GM23338 (cell line): ENCODE measurements around the gene MYL5. TPM values are rescaled to one million over a fixed set of nuclear protein-coding genes. Genes with fewer than 3 reads are reported as not detected.

Source experiments
- ATAC-seq: fragments of 200-7000 bp; cut with Tn5 transposase; 3 replicates; pipeline ENCODE4 v1.9.1; 2020
- DNase-seq: peaks from one replicate; pipeline ENCODE4 v3.0.0-alpha.2; 2015; ENCODE audit warnings: low spot score
- H2AFZ ChIP-seq: fragments of 200-600 bp; sonication (generic); 2 replicates; pipeline ENCODE4 v1.8.0; 2016; ENCODE audit warnings: antibody characterized with exemption, mild to moderate bottlenecking, moderate library complexity
- H3F3A ChIP-seq: fragments of 200-600 bp; sonication (generic); replicated peaks from 2 replicates; pipeline ENCODE4 v1.8.0; 2017; ENCODE audit warnings: antibody characterized with exemption, mixed run types, low read depth
- H3K27ac ChIP-seq: fragments of 200-600 bp; sonication (generic); 2 replicates; pipeline ENCODE4 v1.6.1; 2016; ENCODE audit warnings: low read depth
- H3K27me3 ChIP-seq: fragments of 200-600 bp; sonication (generic); 2 replicates; pipeline ENCODE4 v1.8.0; 2016; ENCODE audit warnings: mild to moderate bottlenecking, mixed run types, moderate library complexity; ENCODE audit not compliant: insufficient read depth
- H3K36me3 ChIP-seq: fragments of 200-600 bp; sonication (generic); 2 replicates; pipeline ENCODE4 v1.8.0; 2016; ENCODE audit warnings: mild to moderate bottlenecking; ENCODE audit not compliant: insufficient read depth
- H3K4me1 ChIP-seq: fragments of 200-600 bp; sonication (generic); 2 replicates; pipeline ENCODE4 v1.8.0; 2016; ENCODE audit warnings: mild to moderate bottlenecking, moderate library complexity; ENCODE audit not compliant: insufficient read depth
- H3K4me2 ChIP-seq: fragments of 200-600 bp; sonication (generic); 2 replicates; pipeline ENCODE4 v1.7.1; 2017; ENCODE audit warnings: mixed run types
- H3K4me3 ChIP-seq: fragments of 200-600 bp; sonication (generic); 2 replicates; pipeline ENCODE4 v1.6.1; 2016; ENCODE audit warnings: mixed run types
- H3K79me2 ChIP-seq: fragments of 200-600 bp; sonication (generic); replicated peaks from 2 replicates; pipeline ENCODE4 v1.8.0; 2017; ENCODE audit warnings: mild to moderate bottlenecking; ENCODE audit not compliant: insufficient read depth
- H3K9me2 ChIP-seq: fragments of 200-600 bp; sonication (generic); 2 replicates; pipeline ENCODE4 v1.8.0; 2017; ENCODE audit not compliant: insufficient read depth
- H4K20me1 ChIP-seq: fragments of 200-600 bp; sonication (generic); replicated peaks from 2 replicates; pipeline ENCODE4 v1.8.0; 2017; ENCODE audit warnings: mild to moderate bottlenecking; ENCODE audit not compliant: insufficient read depth
- H3K27ac Mint-ChIP-seq: 2 replicates; pipeline ENCODE4 v1.8.0; 2020; ENCODE audit warnings: inconsistent platforms, mild to moderate bottlenecking, moderate library complexity, mixed read lengths
- H3K27me3 Mint-ChIP-seq: 3 replicates; pipeline ENCODE4 v1.8.0; 2022; ENCODE audit warnings: low read depth, mild to moderate bottlenecking, moderate library complexity, mixed read lengths, inconsistent platforms; ENCODE audit not compliant: insufficient read depth, poor library complexity
- H3K36me3 Mint-ChIP-seq: 3 replicates; pipeline ENCODE4 v1.8.0; 2021; ENCODE audit warnings: low read depth, mild to moderate bottlenecking, inconsistent platforms, moderate library complexity, mixed read lengths
- H3K4me1 Mint-ChIP-seq: 3 replicates; pipeline ENCODE4 v1.8.0; 2020; ENCODE audit warnings: mild to moderate bottlenecking, inconsistent platforms, mixed read lengths
- H3K4me3 Mint-ChIP-seq: 3 replicates; pipeline ENCODE4 v1.8.0; 2021; ENCODE audit warnings: moderate library complexity, mild to moderate bottlenecking, inconsistent platforms, mixed read lengths
- H3K9me3 Mint-ChIP-seq: 3 replicates; pipeline ENCODE4 v1.8.0; 2020; ENCODE audit warnings: moderate library complexity, mild to moderate bottlenecking, inconsistent platforms, mixed read lengths
- EZH2phosphoT487 ChIP-seq: fragments of 200-600 bp; sonication (generic); IDR thresholded peaks from one replicate; pipeline ENCODE4 v1.8.1; 2018; ENCODE audit warnings: antibody characterized with exemption; ENCODE audit not compliant: unreplicated experiment
- JUNB ChIP-seq: IDR thresholded peaks from one replicate; pipeline ENCODE4 v1.6.1; 2016; ENCODE audit warnings: antibody characterized with exemption; ENCODE audit not compliant: unreplicated experiment
- NANOG ChIP-seq: IDR thresholded peaks from 2 replicates; pipeline ENCODE4 v1.6.1; 2016; ENCODE audit warnings: antibody characterized with exemption, borderline replicate concordance
- POLR2AphosphoS5 ChIP-seq: IDR thresholded peaks from 2 replicates; pipeline ENCODE4 v1.6.1; 2016; ENCODE audit warnings: antibody characterized with exemption, low read depth
- STAT1 ChIP-seq: IDR thresholded peaks from one replicate; pipeline ENCODE4 v1.6.1; 2016; ENCODE audit warnings: antibody characterized with exemption; ENCODE audit not compliant: unreplicated experiment
- ZNF114 ChIP-seq: fragments of 250-450 bp; sonication (Bioruptor Pico); IDR thresholded peaks from 2 replicates; pipeline ENCODE4 v1.5.0; 2020; ENCODE audit warnings: mild to moderate bottlenecking, moderate library complexity
- ZNF331 ChIP-seq: fragments of 250-450 bp; sonication (Bioruptor Pico); IDR thresholded peaks from 2 replicates; pipeline ENCODE4 v1.5.0; 2020; ENCODE audit warnings: low read depth, mild to moderate bottlenecking, moderate library complexity
- polyA plus RNA-seq: library from polyadenylated mRNA; unstranded; fragments of >200 nt; fragmentation: Nextera tagmentation; extraction: Ambion mirVana; gene quantifications from 2 replicates; pipeline ENCODE4 v1.2.1, GENCODE V29; 2016
- total RNA-seq: library from RNA; depleted of rRNA; stranded (reverse); fragments of >200 nt; shearing (Covaris generic); gene quantifications from 2 replicates; pipeline ENCODE4 v1.2.3, GENCODE V29; 2014
- TF ChIP-seq, protein P1 (sequence below): IDR thresholded peaks from one replicate; pipeline ENCODE4 v1.6.1; 2018; ENCODE audit warnings: antibody characterized with exemption; ENCODE audit not compliant: unreplicated experiment
- TF ChIP-seq, protein P2 (sequence below): IDR thresholded peaks from 2 replicates; pipeline ENCODE4 v1.6.1; 2016; ENCODE audit warnings: antibody characterized with exemption
- TF ChIP-seq, protein P3 (sequence below), 2 experiments: fragments of 200-600 bp in 1 of 2; sonication (generic) in 1 of 2; conservative IDR thresholded peaks; 2 replicates each; pipeline versions ENCODE4 v1.5.1 to v1.6.1; 2016 to 2017; ENCODE audit warnings: antibody characterized with exemption in 2 of 2, low read depth in 2 of 2, mild to moderate bottlenecking in 2 of 2, moderate library complexity in 1 of 2
- TF ChIP-seq, protein P4 (sequence below): fragments of 250-450 bp; sonication (Bioruptor Pico); IDR thresholded peaks from 2 replicates; pipeline ENCODE4 v1.5.0; 2020; ENCODE audit warnings: mild to moderate bottlenecking, moderate library complexity

Gene MYL5
- total and polyA plus RNA-seq, 2 experiments from 2014 or later: 3.0 to 4.4 TPM

DNA sequence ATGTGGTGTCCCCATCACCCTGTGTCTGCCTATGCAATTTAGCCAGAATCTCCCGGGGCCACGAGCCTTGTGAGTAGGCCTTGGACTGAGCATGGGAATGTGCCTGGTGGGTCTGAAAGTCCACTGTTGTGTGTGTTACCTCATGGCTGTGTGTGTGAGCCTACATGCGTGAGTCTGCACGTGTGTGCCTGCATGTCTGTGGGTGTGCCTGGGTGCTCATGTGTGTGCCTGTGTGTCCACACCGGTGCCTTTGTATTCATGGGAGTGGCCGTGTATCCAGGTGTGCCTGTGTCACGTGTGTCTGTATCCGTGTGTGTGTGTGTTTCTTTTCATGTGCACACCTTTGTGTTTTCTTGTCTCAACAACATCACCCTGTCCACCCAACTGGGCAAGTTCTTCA, 14.5 kb upstream of the MYL5 start (continued):
- TF ChIP-seq, protein P1, sequence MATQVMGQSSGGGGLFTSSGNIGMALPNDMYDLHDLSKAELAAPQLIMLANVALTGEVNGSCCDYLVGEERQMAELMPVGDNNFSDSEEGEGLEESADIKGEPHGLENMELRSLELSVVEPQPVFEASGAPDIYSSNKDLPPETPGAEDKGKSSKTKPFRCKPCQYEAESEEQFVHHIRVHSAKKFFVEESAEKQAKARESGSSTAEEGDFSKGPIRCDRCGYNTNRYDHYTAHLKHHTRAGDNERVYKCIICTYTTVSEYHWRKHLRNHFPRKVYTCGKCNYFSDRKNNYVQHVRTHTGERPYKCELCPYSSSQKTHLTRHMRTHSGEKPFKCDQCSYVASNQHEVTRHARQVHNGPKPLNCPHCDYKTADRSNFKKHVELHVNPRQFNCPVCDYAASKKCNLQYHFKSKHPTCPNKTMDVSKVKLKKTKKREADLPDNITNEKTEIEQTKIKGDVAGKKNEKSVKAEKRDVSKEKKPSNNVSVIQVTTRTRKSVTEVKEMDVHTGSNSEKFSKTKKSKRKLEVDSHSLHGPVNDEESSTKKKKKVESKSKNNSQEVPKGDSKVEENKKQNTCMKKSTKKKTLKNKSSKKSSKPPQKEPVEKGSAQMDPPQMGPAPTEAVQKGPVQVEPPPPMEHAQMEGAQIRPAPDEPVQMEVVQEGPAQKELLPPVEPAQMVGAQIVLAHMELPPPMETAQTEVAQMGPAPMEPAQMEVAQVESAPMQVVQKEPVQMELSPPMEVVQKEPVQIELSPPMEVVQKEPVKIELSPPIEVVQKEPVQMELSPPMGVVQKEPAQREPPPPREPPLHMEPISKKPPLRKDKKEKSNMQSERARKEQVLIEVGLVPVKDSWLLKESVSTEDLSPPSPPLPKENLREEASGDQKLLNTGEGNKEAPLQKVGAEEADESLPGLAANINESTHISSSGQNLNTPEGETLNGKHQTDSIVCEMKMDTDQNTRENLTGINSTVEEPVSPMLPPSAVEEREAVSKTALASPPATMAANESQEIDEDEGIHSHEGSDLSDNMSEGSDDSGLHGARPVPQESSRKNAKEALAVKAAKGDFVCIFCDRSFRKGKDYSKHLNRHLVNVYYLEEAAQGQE: no peak
- no peak for TF ChIP-seq JUNB
- TF ChIP-seq, protein P2, sequence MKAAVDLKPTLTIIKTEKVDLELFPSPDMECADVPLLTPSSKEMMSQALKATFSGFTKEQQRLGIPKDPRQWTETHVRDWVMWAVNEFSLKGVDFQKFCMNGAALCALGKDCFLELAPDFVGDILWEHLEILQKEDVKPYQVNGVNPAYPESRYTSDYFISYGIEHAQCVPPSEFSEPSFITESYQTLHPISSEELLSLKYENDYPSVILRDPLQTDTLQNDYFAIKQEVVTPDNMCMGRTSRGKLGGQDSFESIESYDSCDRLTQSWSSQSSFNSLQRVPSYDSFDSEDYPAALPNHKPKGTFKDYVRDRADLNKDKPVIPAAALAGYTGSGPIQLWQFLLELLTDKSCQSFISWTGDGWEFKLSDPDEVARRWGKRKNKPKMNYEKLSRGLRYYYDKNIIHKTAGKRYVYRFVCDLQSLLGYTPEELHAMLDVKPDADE: no peak

DNA sequence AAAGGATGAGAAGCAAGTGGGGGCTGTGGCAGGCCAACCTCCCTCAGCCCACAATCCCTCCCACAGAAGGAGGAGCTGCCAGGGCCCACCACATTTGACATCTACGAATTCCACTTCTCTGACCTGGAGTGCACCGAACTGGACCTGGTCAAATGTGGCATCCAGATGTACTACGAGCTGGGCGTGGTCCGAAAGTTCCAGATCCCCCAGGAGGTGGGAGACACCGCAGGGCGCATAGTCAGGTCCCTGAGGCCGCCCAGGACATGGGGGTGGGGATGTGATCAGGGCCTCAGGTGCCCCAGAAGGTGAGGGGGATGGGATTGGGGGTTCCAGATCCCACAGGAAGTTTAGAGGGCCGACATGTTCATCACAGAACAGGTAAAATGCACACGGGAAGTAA, 13.9 kb upstream of the MYL5 start:
- Mint-ChIP-seq H3K4me3 (no peak overlapping the region), H3K27me3 (peaks cover 9% of the 10 kb centered on the region), H3K27ac (no peak overlapping the region), H3K36me3 (peaks cover 12% of the 10 kb centered on the region), H3K9me3 (no peaks in the 10 kb centered on the region; the same call in 2 of the 3 replicates), H3K4me1 (no peaks in the 10 kb centered on the region; the same call in 1 of the 3 replicates)
- Histone ChIP-seq H4K20me1 (no peaks in the 10 kb centered on the region; the same call in 1 of the 2 replicates), H2AFZ (no peak overlapping the region), H3K9me2 (no peaks in the 10 kb centered on the region), H3K4me3 (no peak overlapping the region), H3K27ac (no peak overlapping the region), H3F3A (0 out of 2 replicates have a peak, but pooled peaks cover 2% of the 10 kb centered on the region), H3K79me2 (no peaks in the 10 kb centered on the region), H3K36me3 (no peaks in the 10 kb centered on the region), H3K4me1 (no peaks in the 10 kb centered on the region), H3K4me2 (no peak overlapping the region), H3K27me3 (no peaks in the 10 kb centered on the region)
- DNase-seq (no peak), ATAC-seq (no peak)
- TF ChIP-seq STAT1 (no peak), POLR2AphosphoS5 (no peak), ZNF331 (CRISPR knock-in tag) (no peak), ZNF114 (no peak), EZH2phosphoT487 (no peak), NANOG (no peak)
- TF ChIP-seq, protein P3, sequence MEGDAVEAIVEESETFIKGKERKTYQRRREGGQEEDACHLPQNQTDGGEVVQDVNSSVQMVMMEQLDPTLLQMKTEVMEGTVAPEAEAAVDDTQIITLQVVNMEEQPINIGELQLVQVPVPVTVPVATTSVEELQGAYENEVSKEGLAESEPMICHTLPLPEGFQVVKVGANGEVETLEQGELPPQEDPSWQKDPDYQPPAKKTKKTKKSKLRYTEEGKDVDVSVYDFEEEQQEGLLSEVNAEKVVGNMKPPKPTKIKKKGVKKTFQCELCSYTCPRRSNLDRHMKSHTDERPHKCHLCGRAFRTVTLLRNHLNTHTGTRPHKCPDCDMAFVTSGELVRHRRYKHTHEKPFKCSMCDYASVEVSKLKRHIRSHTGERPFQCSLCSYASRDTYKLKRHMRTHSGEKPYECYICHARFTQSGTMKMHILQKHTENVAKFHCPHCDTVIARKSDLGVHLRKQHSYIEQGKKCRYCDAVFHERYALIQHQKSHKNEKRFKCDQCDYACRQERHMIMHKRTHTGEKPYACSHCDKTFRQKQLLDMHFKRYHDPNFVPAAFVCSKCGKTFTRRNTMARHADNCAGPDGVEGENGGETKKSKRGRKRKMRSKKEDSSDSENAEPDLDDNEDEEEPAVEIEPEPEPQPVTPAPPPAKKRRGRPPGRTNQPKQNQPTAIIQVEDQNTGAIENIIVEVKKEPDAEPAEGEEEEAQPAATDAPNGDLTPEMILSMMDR (conservative IDR thresholded peaks at IDR 0.05; ENCODE audit: low read depth in 2 of 2): no peak
- TF ChIP-seq, protein P2: no peak
- TF ChIP-seq, protein P4, sequence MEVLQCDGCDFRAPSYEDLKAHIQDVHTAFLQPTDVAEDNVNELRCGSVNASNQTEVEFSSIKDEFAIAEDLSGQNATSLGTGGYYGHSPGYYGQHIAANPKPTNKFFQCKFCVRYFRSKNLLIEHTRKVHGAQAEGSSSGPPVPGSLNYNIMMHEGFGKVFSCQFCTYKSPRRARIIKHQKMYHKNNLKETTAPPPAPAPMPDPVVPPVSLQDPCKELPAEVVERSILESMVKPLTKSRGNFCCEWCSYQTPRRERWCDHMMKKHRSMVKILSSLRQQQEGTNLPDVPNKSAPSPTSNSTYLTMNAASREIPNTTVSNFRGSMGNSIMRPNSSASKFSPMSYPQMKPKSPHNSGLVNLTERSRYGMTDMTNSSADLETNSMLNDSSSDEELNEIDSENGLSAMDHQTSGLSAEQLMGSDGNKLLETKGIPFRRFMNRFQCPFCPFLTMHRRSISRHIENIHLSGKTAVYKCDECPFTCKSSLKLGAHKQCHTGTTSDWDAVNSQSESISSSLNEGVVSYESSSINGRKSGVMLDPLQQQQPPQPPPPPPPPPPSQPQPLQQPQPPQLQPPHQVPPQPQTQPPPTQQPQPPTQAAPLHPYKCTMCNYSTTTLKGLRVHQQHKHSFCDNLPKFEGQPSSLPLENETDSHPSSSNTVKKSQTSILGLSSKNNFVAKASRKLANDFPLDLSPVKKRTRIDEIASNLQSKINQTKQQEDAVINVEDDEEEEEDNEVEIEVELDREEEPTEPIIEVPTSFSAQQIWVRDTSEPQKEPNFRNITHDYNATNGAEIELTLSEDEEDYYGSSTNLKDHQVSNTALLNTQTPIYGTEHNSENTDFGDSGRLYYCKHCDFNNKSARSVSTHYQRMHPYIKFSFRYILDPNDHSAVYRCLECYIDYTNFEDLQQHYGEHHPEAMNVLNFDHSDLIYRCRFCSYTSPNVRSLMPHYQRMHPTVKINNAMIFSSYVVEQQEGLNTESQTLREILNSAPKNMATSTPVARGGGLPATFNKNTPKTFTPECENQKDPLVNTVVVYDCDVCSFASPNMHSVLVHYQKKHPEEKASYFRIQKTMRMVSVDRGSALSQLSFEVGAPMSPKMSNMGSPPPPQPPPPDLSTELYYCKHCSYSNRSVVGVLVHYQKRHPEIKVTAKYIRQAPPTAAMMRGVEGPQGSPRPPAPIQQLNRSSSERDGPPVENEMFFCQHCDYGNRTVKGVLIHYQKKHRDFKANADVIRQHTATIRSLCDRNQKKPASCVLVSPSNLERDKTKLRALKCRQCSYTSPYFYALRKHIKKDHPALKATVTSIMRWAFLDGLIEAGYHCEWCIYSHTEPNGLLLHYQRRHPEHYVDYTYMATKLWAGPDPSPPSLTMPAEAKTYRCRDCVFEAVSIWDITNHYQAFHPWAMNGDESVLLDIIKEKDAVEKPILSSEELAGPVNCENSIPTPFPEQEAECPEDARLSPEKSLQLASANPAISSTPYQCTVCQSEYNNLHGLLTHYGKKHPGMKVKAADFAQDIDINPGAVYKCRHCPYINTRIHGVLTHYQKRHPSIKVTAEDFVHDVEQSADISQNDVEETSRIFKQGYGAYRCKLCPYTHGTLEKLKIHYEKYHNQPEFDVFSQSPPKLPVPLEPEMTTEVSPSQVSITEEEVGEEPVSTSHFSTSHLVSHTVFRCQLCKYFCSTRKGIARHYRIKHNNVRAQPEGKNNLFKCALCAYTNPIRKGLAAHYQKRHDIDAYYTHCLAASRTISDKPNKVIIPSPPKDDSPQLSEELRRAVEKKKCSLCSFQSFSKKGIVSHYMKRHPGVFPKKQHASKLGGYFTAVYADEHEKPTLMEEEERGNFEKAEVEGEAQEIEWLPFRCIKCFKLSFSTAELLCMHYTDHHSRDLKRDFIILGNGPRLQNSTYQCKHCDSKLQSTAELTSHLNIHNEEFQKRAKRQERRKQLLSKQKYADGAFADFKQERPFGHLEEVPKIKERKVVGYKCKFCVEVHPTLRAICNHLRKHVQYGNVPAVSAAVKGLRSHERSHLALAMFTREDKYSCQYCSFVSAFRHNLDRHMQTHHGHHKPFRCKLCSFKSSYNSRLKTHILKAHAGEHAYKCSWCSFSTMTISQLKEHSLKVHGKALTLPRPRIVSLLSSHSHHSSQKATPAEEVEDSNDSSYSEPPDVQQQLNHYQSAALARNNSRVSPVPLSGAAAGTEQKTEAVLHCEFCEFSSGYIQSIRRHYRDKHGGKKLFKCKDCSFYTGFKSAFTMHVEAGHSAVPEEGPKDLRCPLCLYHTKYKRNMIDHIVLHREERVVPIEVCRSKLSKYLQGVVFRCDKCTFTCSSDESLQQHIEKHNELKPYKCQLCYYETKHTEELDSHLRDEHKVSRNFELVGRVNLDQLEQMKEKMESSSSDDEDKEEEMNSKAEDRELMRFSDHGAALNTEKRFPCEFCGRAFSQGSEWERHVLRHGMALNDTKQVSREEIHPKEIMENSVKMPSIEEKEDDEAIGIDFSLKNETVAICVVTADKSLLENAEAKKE (CRISPR knock-in tag): no peak
